ENCODE data around the gene GLDN. TPM values are rescaled to one million over a fixed set of nuclear protein-coding genes. Genes with fewer than 3 reads are reported as not detected.

Gene GLDN
- total RNA-seq (2022; extraction: Qiagen RNA extraction): 0.01 to 0.09 TPM (median 0.04 TPM) in 4 of 5 replicates, not detected in the other

DNA sequence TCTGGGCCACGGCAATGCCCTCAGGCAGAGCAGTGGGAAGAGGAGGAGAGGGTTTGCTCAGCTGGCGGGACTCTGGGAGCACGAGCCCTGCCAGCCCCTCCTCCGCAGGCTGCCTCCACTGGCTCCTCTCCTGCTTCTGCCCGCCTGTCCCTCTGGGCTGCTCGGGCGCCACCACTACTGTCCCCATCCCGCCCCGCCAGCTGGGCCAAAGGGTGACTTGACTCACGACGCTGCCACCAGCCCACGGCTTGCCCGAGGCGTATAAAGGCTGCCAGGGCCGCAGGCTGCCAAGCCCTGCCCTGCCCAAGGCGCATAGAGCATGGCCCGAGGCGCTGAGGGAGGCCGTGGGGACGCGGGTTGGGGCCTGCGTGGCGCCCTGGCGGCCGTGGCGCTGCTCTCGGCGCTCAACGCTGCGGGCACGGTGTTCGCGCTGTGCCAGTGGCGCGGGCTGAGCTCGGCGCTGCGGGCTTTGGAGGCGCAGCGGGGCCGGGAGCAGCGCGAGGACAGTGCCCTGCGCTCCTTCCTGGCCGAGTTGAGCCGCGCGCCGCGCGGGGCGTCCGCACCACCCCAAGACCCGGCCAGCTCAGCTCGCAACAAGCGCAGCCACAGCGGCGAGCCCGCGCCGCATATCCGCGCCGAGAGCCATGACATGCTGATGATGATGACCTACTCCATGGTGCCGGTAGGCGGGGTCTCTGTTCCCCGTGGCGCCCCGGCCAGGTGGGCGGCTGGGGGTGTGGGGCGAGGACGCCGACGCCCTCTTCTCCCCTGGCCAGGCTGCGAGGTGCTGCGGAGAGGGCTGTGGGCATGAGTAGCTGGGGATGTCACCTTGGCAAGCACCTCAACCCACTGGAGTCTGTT lies at the start of gene GLDN:
Gene GLDN (plus strand): TSS at position 290 of the 861 bp plus-strand sequence. CDS start 30 bp downstream, at position 320.

DNA sequence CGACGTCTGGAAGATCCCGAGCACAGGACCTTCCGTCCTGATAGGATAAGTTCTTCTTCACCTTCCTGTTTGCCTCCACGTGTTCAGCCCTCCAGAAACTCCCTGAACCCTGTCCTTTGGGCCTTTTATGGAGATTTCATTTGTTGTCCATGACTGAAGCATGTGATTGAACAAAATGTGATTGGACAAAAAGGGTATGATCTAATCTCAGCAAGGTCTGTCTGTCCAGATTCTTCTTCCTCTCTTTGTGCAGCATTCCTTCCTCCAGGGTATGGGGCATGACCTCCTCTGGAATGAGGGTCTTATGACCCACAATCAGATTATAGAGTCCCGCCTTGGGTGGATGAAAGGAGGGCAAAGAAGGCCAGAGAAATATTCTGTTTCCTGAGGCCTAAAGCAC lies 3.0 kb upstream of the GLDN start, which contains the start of gene CYP19A1:
Gene CYP19A1 (minus strand): TSS at position 101 of the 400 bp plus-strand sequence. CDS start 95,684 bp downstream, outside the sequence.

Other genes starting within 250 kb of the GLDN start
- 34.7 to 45.3 TPM (median 41.9 TPM) in 5 replicates for gene TNFAIP8L3, start 246.7 kb upstream of the GLDN start, total RNA-seq (2022; extraction: Qiagen RNA extraction)
- gene CYP19A1, start 3.1 kb upstream of the GLDN start, total RNA-seq (2022; extraction: Qiagen RNA extraction): 0.19 to 0.71 TPM (median 0.30 TPM) in 5 replicates